ENCODE data around the gene SUN3. TPM values are rescaled to one million over a fixed set of nuclear protein-coding genes. Genes with fewer than 3 reads are reported as not detected.

Gene SUN3
- total RNA-seq, 1 donor from 2014 or later, result not detected

DNA sequence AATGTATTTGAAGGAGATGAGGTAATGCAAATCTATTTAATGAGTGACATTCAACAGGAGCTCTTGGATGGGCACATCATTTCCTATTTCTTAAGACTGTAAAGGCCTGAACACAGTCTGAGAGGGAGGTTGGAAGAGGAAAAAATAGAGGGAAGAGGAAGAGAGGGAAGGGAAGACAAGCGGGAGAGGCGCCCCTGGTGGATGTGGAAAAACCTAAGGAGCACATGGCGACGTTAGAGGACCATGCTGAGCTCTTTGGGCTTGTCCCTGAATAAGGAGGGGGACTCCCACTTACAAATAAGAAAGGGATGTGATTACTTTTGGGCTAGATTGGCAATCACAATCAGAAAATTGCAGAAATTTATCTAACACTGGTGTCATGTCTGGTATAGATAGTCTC is 19.6 kb downstream of the SUN3 start:
- no peaks in the 10 kb centered on the region for H3K36me3 ChIP-seq
- no peak overlapping the region for H2AFZ ChIP-seq (replicated peaks)

DNA sequence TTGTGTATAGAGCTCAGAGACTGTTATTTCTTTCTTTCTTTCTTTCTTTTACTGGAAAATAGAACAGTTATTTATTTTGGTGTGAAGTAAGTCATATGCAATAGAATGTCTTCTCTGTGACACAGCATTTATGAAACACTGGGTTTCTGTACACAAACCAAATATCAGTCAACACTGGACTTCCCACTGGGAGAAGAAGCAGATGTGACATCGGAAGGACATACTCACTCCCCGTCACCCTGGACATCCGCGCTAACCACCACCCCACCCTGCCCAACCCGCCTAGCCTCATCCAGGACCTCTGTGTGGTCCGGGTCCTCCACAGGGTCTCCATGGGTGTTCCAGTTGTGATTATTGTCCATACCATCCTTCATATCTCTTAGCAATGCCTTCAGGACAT is 22.0 kb downstream of the SUN3 start:
- H3F3A ChIP-seq (ENCODE audit: low read depth), result no peaks in the 10 kb centered on the region
- TF ChIP-seq EZH2phosphoT487 (IDR thresholded peaks at IDR 0.05) (no peak), EZH2 (IDR thresholded peaks at IDR 0.05) (no peak)
- TF ChIP-seq, protein P1, sequence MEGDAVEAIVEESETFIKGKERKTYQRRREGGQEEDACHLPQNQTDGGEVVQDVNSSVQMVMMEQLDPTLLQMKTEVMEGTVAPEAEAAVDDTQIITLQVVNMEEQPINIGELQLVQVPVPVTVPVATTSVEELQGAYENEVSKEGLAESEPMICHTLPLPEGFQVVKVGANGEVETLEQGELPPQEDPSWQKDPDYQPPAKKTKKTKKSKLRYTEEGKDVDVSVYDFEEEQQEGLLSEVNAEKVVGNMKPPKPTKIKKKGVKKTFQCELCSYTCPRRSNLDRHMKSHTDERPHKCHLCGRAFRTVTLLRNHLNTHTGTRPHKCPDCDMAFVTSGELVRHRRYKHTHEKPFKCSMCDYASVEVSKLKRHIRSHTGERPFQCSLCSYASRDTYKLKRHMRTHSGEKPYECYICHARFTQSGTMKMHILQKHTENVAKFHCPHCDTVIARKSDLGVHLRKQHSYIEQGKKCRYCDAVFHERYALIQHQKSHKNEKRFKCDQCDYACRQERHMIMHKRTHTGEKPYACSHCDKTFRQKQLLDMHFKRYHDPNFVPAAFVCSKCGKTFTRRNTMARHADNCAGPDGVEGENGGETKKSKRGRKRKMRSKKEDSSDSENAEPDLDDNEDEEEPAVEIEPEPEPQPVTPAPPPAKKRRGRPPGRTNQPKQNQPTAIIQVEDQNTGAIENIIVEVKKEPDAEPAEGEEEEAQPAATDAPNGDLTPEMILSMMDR (IDR thresholded peaks at IDR 0.05), result no peak
- no peak overlapping the region for H3K9ac ChIP-seq

More for the DNA sequence above, 19.6 kb downstream of the SUN3 start:
- H3K9me3 ChIP-seq (ENCODE audit: low read depth), result no peaks in the 10 kb centered on the region
- Mint-ChIP-seq H3K27me3 (ENCODE audit: insufficient read depth, low read depth) (no peaks in the 10 kb centered on the region), H3K27ac (no peak overlapping the region), H3K36me3 (no peaks in the 10 kb centered on the region), H3K9me3 (no peaks in the 10 kb centered on the region), H3K4me3 (no peak overlapping the region), H3K4me1 (no peaks in the 10 kb centered on the region)
- H3F3A ChIP-seq (ENCODE audit: low read depth), result no peaks in the 10 kb centered on the region
- H3K4me1 ChIP-seq, result peaks cover 7% of the 10 kb centered on the region
- no peak overlapping the region for H3K27ac ChIP-seq
- H4K20me1 ChIP-seq (ENCODE audit: low read depth), result no peaks in the 10 kb centered on the region
- no peak overlapping the region for H3K4me2 ChIP-seq
- DNase-seq (ENCODE audit: low spot score), result no peak
- TF ChIP-seq, protein P1 (IDR thresholded peaks at IDR 0.05), result no peak
- TF ChIP-seq EZH2 (IDR thresholded peaks at IDR 0.05) (no peak), EZH2phosphoT487 (IDR thresholded peaks at IDR 0.05) (no peak)
- no peak overlapping the region for H3K9ac ChIP-seq
- no peaks in the 10 kb centered on the region for H3K27me3 ChIP-seq
- no peaks in the 10 kb centered on the region for H3K79me2 ChIP-seq (ENCODE audit: low read depth)
- no peak overlapping the region for H3K4me3 ChIP-seq

DNA sequence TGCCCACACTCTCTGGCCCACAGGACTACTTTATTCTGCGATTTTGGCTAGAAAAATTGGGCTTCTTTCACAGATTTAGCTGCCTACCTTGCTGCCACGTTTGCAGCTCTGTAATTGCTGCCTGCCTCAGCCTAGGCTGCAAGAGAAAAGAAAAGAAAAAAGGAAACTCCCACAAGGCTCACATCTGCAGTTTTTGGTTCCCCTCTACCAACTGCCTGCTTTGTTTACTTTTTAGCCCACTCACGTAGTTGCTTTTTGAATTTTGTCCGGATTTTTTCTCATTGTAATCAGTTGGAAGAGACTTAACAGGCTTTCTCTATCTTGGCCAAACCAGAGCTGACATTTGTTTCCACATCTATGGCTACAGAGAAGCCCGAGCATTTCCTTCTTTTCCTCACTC is 24.3 kb downstream of the SUN3 start:
- Mint-ChIP-seq H3K27me3 (ENCODE audit: insufficient read depth, low read depth) (no peaks in the 10 kb centered on the region), H3K9me3 (peaks cover 9% of the 10 kb centered on the region), H3K27ac (no peak overlapping the region), H3K4me3 (no peak overlapping the region), H3K36me3 (no peaks in the 10 kb centered on the region), H3K4me1 (no peaks in the 10 kb centered on the region)
- H3K27ac ChIP-seq, result no peak overlapping the region
- H3K79me2 ChIP-seq (ENCODE audit: low read depth), result no peaks in the 10 kb centered on the region
- TF ChIP-seq EZH2phosphoT487 (IDR thresholded peaks at IDR 0.05) (no peak), EZH2 (IDR thresholded peaks at IDR 0.05) (no peak)
- TF ChIP-seq, protein P1 (IDR thresholded peaks at IDR 0.05), result no peak
- no peak for DNase-seq (ENCODE audit: low spot score)
- no peak overlapping the region for H3K9ac ChIP-seq
- no peaks in the 10 kb centered on the region for H4K20me1 ChIP-seq (ENCODE audit: low read depth)
- H2AFZ ChIP-seq (replicated peaks), result peak overlapping the region; percentile 96
- no peaks in the 10 kb centered on the region for H3F3A ChIP-seq (ENCODE audit: low read depth)
- H3K9me3 ChIP-seq (ENCODE audit: low read depth), result no peaks in the 10 kb centered on the region
- no peaks in the 10 kb centered on the region for H3K36me3 ChIP-seq
- no peak overlapping the region for H3K4me3 ChIP-seq
- no peaks in the 10 kb centered on the region for H3K27me3 ChIP-seq
- peaks cover 7% of the 10 kb centered on the region for H3K4me1 ChIP-seq
- no peak overlapping the region for H3K4me2 ChIP-seq

More for the DNA sequence above, 22.0 kb downstream of the SUN3 start:
- H3K4me3 Mint-ChIP-seq, result no peak overlapping the region
- Histone ChIP-seq H3K4me2 (no peak overlapping the region), H3K36me3 (no peaks in the 10 kb centered on the region), H3K4me3 (no peak overlapping the region), H4K20me1 (ENCODE audit: low read depth) (no peaks in the 10 kb centered on the region), H3K79me2 (ENCODE audit: low read depth) (no peaks in the 10 kb centered on the region), H3K9me3 (ENCODE audit: low read depth) (no peaks in the 10 kb centered on the region), H2AFZ (replicated peaks) (no peak overlapping the region), H3K4me1 (peaks cover 7% of the 10 kb centered on the region), H3K27ac (no peak overlapping the region), H3K27me3 (no peaks in the 10 kb centered on the region)
- no peaks in the 10 kb centered on the region for H3K36me3 Mint-ChIP-seq
- no peak for DNase-seq (ENCODE audit: low spot score)
- no peak overlapping the region for H3K27ac Mint-ChIP-seq
- H3K27me3 Mint-ChIP-seq (ENCODE audit: insufficient read depth, low read depth), result no peaks in the 10 kb centered on the region
- no peaks in the 10 kb centered on the region for H3K4me1 Mint-ChIP-seq
- peaks cover 9% of the 10 kb centered on the region for H3K9me3 Mint-ChIP-seq

Measured in neural progenitor cell (in vitro differentiated cells).